T-cell (primary cell): ENCODE results near the gene STN1. TPM values are rescaled to one million over a fixed set of nuclear protein-coding genes. Genes with fewer than 3 reads are reported as not detected.
A peak's percentile ranks its signal among the peaks of the same experiment; 100 is the strongest.
"Not testable (repeated sequence)": the region's sequence is repeated elsewhere in the genome, so short reads cannot be mapped to it uniquely, and the experiment has no call there.

ENCODE experiments used
- ATAC-seq, 4 experiments: fragments of 200-7000 bp in 3 of 4; fragments of 150-1000 bp in 1 of 4; cut with Tn5 transposase; replicated peaks in 1 of 4; 1 replicate in 3 of 4; 2 replicates in 1 of 4; pipeline ENCODE4 v1.10.0; 2021; ENCODE audit warnings: moderate library complexity in 3 of 4, mild to moderate bottlenecking in 2 of 4, moderate number of reproducible peaks in 1 of 4
- CTCF ChIA-PET, 2 donors: fragments of 300-600 bp; sonication (Branson Sonifier 250); formaldehyde crosslinking; loops; one replicate each; lab custom pipeline; 2022; ENCODE audit warnings: antibody characterized with exemption in 2 of 2; lab: Charles Lee
- POLR2A ChIA-PET, 2 donors: fragments of 300-600 bp; sonication (Branson Sonifier 250); formaldehyde crosslinking; loops; one replicate each; lab custom pipeline; 2022; ENCODE audit warnings: antibody characterized with exemption in 2 of 2; lab: Charles Lee
- DNase-seq, 35 experiments: peaks; one replicate each; pipeline versions ENCODE4 v3.0.0 to v3.0.0-alpha.2; 2013 to 2023
- H3K27ac ChIP-seq: one replicate; pipeline ENCODE4 v1.5.1; 2013; ENCODE audit warnings: low read length
- H3K27me3 ChIP-seq, 2 experiments: replicated peaks in 1 of 2; 1 replicate in 1 of 2; 2 replicates in 1 of 2; pipeline versions ENCODE4 v1.6.1 to v1.7.0; 2013; ENCODE audit warnings: low read length in 1 of 2, mixed read lengths in 1 of 2; ENCODE audit not compliant: control insufficient read depth in 2 of 2, insufficient read depth in 2 of 2; ENCODE audit errors: extremely low read depth in 1 of 2
- H3K36me3 ChIP-seq, 2 donors: 1 replicate in 1 of 2; 2 replicates in 1 of 2; pipeline versions ENCODE4 v1.6.1 to v1.7.0; 2013; ENCODE audit warnings: low read length in 1 of 2; ENCODE audit not compliant: control insufficient read depth in 2 of 2, insufficient read depth in 1 of 2; ENCODE audit errors: extremely low read depth in 1 of 2
- H3K4me1 ChIP-seq, 2 experiments: 1 replicate in 1 of 2; 2 replicates in 1 of 2; pipeline versions ENCODE4 v1.6.1 to v1.7.0; 2013; ENCODE audit warnings: low read length in 2 of 2, mixed read lengths in 1 of 2; ENCODE audit not compliant: insufficient read depth in 2 of 2, control insufficient read depth in 1 of 2; ENCODE audit errors: extremely low read depth in 1 of 2
- H3K4me3 ChIP-seq, 2 donors: 1 replicate in 1 of 2; 2 replicates in 1 of 2; pipeline versions ENCODE4 v1.5.1 to v1.7.0; 2013; ENCODE audit warnings: mild to moderate bottlenecking in 2 of 2, low read length in 1 of 2, moderate library complexity in 1 of 2; ENCODE audit not compliant: control insufficient read depth in 1 of 2; ENCODE audit errors: extremely low read depth in 1 of 2
- H3K9me3 ChIP-seq: 2 replicates; pipeline ENCODE4 v1.7.0; 2013
- H3K27ac Mint-ChIP-seq, 2 donors: one replicate each; pipeline ENCODE4 v1.8.0; 2020 to 2021; ENCODE audit warnings: mild to moderate bottlenecking in 2 of 2, mixed read lengths in 2 of 2
- H3K27me3 Mint-ChIP-seq, 2 donors: one replicate each; pipeline ENCODE4 v1.8.0; 2021 to 2022; ENCODE audit warnings: mixed read lengths in 2 of 2
- H3K36me3 Mint-ChIP-seq: one replicate; pipeline ENCODE4 v1.8.0; 2021; ENCODE audit warnings: mixed read lengths
- H3K4me1 Mint-ChIP-seq, 3 donors: one replicate each; pipeline ENCODE4 v1.8.0; 2020 to 2022; ENCODE audit warnings: mixed read lengths in 3 of 3, mild to moderate bottlenecking in 1 of 3
- H3K4me3 Mint-ChIP-seq, 3 donors: one replicate each; pipeline ENCODE4 v1.8.0; 2020 to 2022; ENCODE audit warnings: mild to moderate bottlenecking in 3 of 3, mixed read lengths in 3 of 3, moderate library complexity in 3 of 3
- H3K9me3 Mint-ChIP-seq, 3 donors: one replicate each; pipeline ENCODE4 v1.8.0; 2020 to 2022; ENCODE audit warnings: mixed read lengths in 3 of 3
- WGBS: methylation state at CpG from one replicate; pipeline ENCODE4 v1.1.5; 2013; ENCODE audit warnings: missing lambda C conversion rate; ENCODE audit not compliant: insufficient coverage; 5-methylcytosine and 5-hydroxymethylcytosine counted together
- total RNA-seq, 35 experiments: library from RNA in 6 of 35; stranded (reverse) in 6 of 35; fragments of 120-200 nt in 1 of 35; gene quantifications; one replicate each; pipeline versions ENCODE4 v1.2.1 to v1.2.4 and lab custom pipeline; 2013 to 2026

The STN1 gene
- total RNA-seq, 5 donors from 2014 or later (not counting 1 experiment from before 2014, with no cell fraction given): 37.6 to 47.5 (median 41.8) TPM

GRCh38 chr10:103847909-103848468, 70.0 kb downstream of the STN1 start:
- Histone ChIP-seq H3K4me1 (peaks cover 10 to 17% of the 10 kb centered on the region in 2 experiments), H3K4me3 (no peak overlapping the region), H3K9me3 (no peaks in the 10 kb centered on the region), H3K27me3 (peaks cover 0 to 22% of the 10 kb centered on the region in 2 experiments), H3K36me3 (no peaks in the 10 kb centered on the region), H3K27ac (no peak overlapping the region)
- Mint-ChIP-seq H3K27ac (no peak overlapping the region), H3K27me3 (peaks cover 6 to 9% of the 10 kb centered on the region in 2 donors), H3K9me3 (no peaks in the 10 kb centered on the region), H3K4me1 (peaks cover 19 to 26% (median 26%) of the 10 kb centered on the region in 3 donors), H3K4me3 (no peak overlapping the region), H3K36me3 (no peaks in the 10 kb centered on the region)
- ChIA-PET CTCF (interaction anchor here (0.6 to 1.8 kb wide), 8 partner anchors 10 to 1687 kb away, joined by 3 to 8 read pairs (median 5); no protein-coding TSS in a partner anchor), POLR2A (interaction anchor here in 1 of 2 donors (0.6 to 0.7 kb wide), 2 partner anchors 170 to 1217 kb away, joined by 3 to 6 read pairs; no protein-coding TSS in a partner anchor)
- peak in 1 of 35 experiments; percentile 13 for DNase-seq
- no peak for ATAC-seq
- no CpG with 5 or more reads among the region's 8 CpGs for WGBS

DNA sequence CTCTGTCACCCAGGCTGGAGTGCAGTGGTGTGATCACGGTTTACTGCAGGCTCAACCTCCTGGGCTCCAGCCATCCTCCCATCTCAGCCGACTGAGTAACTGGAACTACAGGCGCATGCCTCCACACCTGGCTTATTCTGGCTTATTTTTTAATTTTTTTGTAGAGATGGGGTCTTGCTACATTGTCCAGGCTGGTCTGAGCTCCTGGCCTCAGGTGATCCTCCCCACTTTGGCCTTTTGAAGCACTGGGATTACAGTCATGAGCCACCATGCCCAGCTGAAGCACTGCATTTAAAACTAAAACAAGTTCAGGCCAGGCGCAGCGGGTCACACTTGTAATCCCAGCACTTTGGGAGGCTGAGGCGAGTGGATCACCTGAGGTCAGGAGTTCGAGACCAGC, 70.6 kb downstream of the STN1 start:
- 100% methylated on average over 1 of the region's 7 CpGs for WGBS
- no peak overlapping the region for H3K27ac Mint-ChIP-seq

DNA sequence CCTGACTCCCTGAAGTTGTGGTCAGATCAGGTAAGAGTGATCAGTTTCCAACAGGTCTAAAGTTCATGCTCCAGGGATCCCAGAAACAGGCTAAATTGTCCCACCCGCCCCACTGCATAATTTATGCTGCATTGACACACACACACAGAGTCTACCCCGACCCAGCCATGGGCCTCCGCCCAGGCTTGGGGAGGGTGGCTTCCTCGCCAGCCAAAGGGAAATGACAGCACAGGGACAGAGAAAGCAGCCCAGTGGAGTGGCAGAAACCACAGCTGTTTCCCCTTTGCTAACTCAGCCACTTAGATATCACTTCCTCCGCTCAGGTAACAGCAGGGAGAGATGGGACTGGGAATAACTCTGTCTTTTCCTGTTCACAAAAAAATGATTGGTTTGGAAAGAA, 72.0 kb downstream of the STN1 start:
- H3K9me3 Mint-ChIP-seq: no peaks in the 10 kb centered on the region

More for the DNA sequence above, 70.6 kb downstream of the STN1 start:
- ATAC-seq (no peak), DNase-seq (no peak)
- H3K36me3 ChIP-seq: no peaks in the 10 kb centered on the region
- no peaks in the 10 kb centered on the region for H3K9me3 Mint-ChIP-seq
- H3K36me3 Mint-ChIP-seq: no peaks in the 10 kb centered on the region
- CTCF ChIA-PET: interaction anchor here in 1 of 2 donors (1.8 kb wide), 1 partner anchor 10 kb away, joined by 8 read pairs; no protein-coding TSS in a partner anchor
- H3K4me3 ChIP-seq: no peak overlapping the region
- POLR2A ChIA-PET: interaction anchor here in 1 of 2 donors (0.6 kb wide), 1 partner anchor 1218 kb away, joined by 3 read pairs; no protein-coding TSS in a partner anchor
- peaks cover 4 to 7% of the 10 kb centered on the region in 2 donors for H3K27me3 Mint-ChIP-seq
- H3K4me1 Mint-ChIP-seq: peaks cover 19 to 26% (median 26%) of the 10 kb centered on the region in 3 donors
- H3K9me3 ChIP-seq: no peaks in the 10 kb centered on the region
- peaks cover 0 to 19% of the 10 kb centered on the region in 2 experiments for H3K27me3 ChIP-seq
- H3K4me1 ChIP-seq: peaks cover 10 to 17% of the 10 kb centered on the region in 2 experiments
- no peak overlapping the region for H3K27ac ChIP-seq
- no peak overlapping the region for H3K4me3 Mint-ChIP-seq

GRCh38 chr10:103845346-103845745, 72.6 kb downstream of the STN1 start:
- Mint-ChIP-seq H3K4me1 (peaks cover 19 to 26% (median 26%) of the 10 kb centered on the region in 3 donors), H3K4me3 (peak overlapping the region in 2 of 3 donors; percentile 21 to 58), H3K27ac (peak overlapping the region in 1 of 2 donors; percentile 80)
- H3K9me3 Mint-ChIP-seq, H3K36me3 Mint-ChIP-seq, POLR2A ChIA-PET, ATAC-seq, H3K36me3 ChIP-seq, H3K4me3 ChIP-seq, H3K27me3 Mint-ChIP-seq, H3K27ac ChIP-seq, DNase-seq, H3K9me3 ChIP-seq: not testable (repeated sequence)
- 100% methylated on average over 1 of the region's 3 CpGs for WGBS
- CTCF ChIA-PET: interaction anchor here in 1 of 2 donors (1.0 kb wide), 1 partner anchor 13 kb away, joined by 3 read pairs; no protein-coding TSS in a partner anchor
- peaks cover 0 to 14% of the 10 kb centered on the region in 2 experiments for H3K27me3 ChIP-seq
- H3K4me1 ChIP-seq: peaks cover 10 to 17% of the 10 kb centered on the region in 2 experiments

More for the DNA sequence above, 72.0 kb downstream of the STN1 start:
- CTCF ChIA-PET: interaction anchor here in 1 of 2 donors (1.0 kb wide), 1 partner anchor 12 kb away, joined by 3 read pairs; no protein-coding TSS in a partner anchor
- Histone ChIP-seq H3K27ac (peak overlapping the region; percentile 29), H3K4me3 (no peak overlapping the region), H3K4me1 (peaks cover 10 to 17% of the 10 kb centered on the region in 2 experiments), H3K9me3 (no peaks in the 10 kb centered on the region), H3K36me3 (no peaks in the 10 kb centered on the region), H3K27me3 (peaks cover 0 to 14% of the 10 kb centered on the region in 2 experiments)
- DNase-seq: peak in 29 of 35 experiments; percentile 9 to 57 (median 26)
- peak overlapping the region; percentile 64 to 80 for H3K27ac Mint-ChIP-seq
- peak overlapping the region; percentile 2 to 58 (median 21) for H3K4me3 Mint-ChIP-seq
- POLR2A ChIA-PET: no interaction called here
- no peaks in the 10 kb centered on the region for H3K36me3 Mint-ChIP-seq
- 0% methylated on average over 4 of the region's 5 CpGs for WGBS
- ATAC-seq: peak; percentile 87 to 99 (median 98)
- peaks cover 19 to 26% (median 26%) of the 10 kb centered on the region in 3 donors for H3K4me1 Mint-ChIP-seq
- peaks cover 4 to 7% of the 10 kb centered on the region in 2 donors for H3K27me3 Mint-ChIP-seq

DNA sequence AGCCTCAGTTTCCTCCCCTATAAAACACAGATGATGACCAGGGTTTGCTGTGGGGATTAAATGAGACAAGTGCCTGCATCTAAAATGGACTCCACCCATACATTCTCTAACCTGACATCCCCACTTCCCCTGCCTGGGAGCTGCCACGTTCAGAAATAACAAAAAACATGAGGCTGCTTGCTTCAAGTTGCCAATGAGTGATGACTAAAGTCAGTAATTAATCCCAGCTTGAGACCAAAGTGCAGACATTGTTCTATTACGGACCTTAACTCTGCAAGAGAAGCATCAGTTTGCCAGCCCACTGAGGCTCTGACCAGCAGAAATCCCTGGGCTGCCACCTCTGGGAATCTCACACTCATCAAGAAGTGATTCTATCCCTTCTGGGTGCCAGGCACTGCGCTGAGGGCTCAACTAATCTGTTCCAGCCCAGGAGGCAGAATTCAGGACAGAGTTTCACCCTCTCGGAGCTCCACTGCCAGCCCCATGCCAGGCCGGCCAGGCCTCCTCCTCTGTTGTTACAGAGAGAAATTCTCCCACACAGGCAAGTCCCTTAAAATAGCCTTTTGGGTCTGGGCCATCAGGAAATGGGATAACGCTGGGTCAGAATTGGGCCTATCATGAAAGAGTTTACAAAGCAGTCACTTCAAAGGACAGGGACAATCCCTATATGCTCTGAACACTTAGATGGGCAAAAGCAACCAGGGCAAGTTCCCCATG, 74.0 kb downstream of the STN1 start:
- CTCF ChIA-PET: interaction anchor here in 1 of 2 donors (0.6 kb wide), 1 partner anchor 42 kb away, joined by 5 read pairs; no protein-coding TSS in a partner anchor
- Histone ChIP-seq H3K27ac (no peak overlapping the region), H3K9me3 (no peaks in the 10 kb centered on the region), H3K36me3 (no peaks in the 10 kb centered on the region), H3K27me3 (peaks cover 0 to 6% of the 10 kb centered on the region in 2 experiments), H3K4me3 (no peak overlapping the region), H3K4me1 (peaks cover 10 to 17% of the 10 kb centered on the region in 2 experiments)
- 91% methylated on average over 5 of the region's 6 CpGs for WGBS
- H3K4me1 Mint-ChIP-seq: peaks cover 19 to 26% (median 26%) of the 10 kb centered on the region in 3 donors
- H3K4me3 Mint-ChIP-seq: no peak overlapping the region
- no peaks in the 10 kb centered on the region for H3K36me3 Mint-ChIP-seq
- POLR2A ChIA-PET: no interaction called here
- no peaks in the 10 kb centered on the region for H3K9me3 Mint-ChIP-seq
- H3K27me3 Mint-ChIP-seq: peaks cover 0 to 4% of the 10 kb centered on the region in 2 donors
- H3K27ac Mint-ChIP-seq: no peak overlapping the region
- no peak for DNase-seq
- no peak for ATAC-seq

- no peak overlapping the region for H3K4me3 ChIP-seq
- no peaks in the 10 kb centered on the region for H3K27me3 Mint-ChIP-seq
- no peaks in the 10 kb centered on the region for H3K36me3 ChIP-seq
- H3K36me3 Mint-ChIP-seq: no peaks in the 10 kb centered on the region
- ChIA-PET CTCF (interaction anchor here (0.6 to 0.9 kb wide), 2 partner anchors 10 to 312 kb away, joined by 3 read pairs; no protein-coding TSS in a partner anchor), POLR2A (interaction anchor here in 1 of 2 donors (0.6 kb wide), 1 partner anchor 70 kb away, joined by 5 read pairs; no protein-coding TSS in a partner anchor)
- peaks cover 19 to 23% (median 19%) of the 10 kb centered on the region in 3 donors for H3K4me1 Mint-ChIP-seq
- no peaks in the 10 kb centered on the region for H3K9me3 Mint-ChIP-seq
- ATAC-seq: no peak
- no peak overlapping the region for H3K27ac ChIP-seq
- peaks cover 0 to 2% of the 10 kb centered on the region in 2 experiments for H3K27me3 ChIP-seq
- H3K9me3 ChIP-seq: no peaks in the 10 kb centered on the region
- H3K4me3 Mint-ChIP-seq: no peak overlapping the region
- no peak overlapping the region for H3K27ac Mint-ChIP-seq
- no peak for DNase-seq
- H3K4me1 ChIP-seq: peaks cover 10 to 17% of the 10 kb centered on the region in 2 experiments
- 67% methylated on average over 1 of the region's 3 CpGs for WGBS
Observed at GRCh38 chr10:103843045-103843444, 74.9 kb downstream of the STN1 start.
